SK-N-SH (cell line): ENCODE measurements around the gene CHCHD3. TPM values are rescaled to one million over a fixed set of nuclear protein-coding genes. Genes with fewer than 3 reads are reported as not detected.

Experiments used
- CTCF ChIA-PET: fragments of 300-600, 350-600 bp; formaldehyde crosslinking; extraction: SDS; loops from one replicate; lab custom pipeline; 2021; lab: Yijun Ruan, JAX
- POLR2A ChIA-PET: fragments of 350-600 bp; sonication (Branson Sonifier 250); formaldehyde crosslinking; extraction: SDS; loops from one replicate; lab custom pipeline; 2020; ENCODE audit warnings: antibody characterized with exemption, inconsistent platforms; lab: Yijun Ruan, JAX
- DNase-seq: peaks from one replicate; pipeline ENCODE4 v3.0.0; 2012
- H2AFZ ChIP-seq: fragments of 200-600 bp; sonication (generic); 2 replicates; pipeline ENCODE4 v1.8.1; 2016; ENCODE audit warnings: antibody characterized with exemption, mild to moderate bottlenecking, low read depth
- H3F3A ChIP-seq: fragments of 200-600 bp; sonication (generic); replicated peaks from 2 replicates; pipeline ENCODE3; 2016; ENCODE audit warnings: antibody characterized with exemption, mild to moderate bottlenecking; ENCODE audit not compliant: insufficient read depth
- H3K27ac ChIP-seq, 2 experiments: fragments of 200-500 bp in 1 of 2; fragments of 200-600 bp in 1 of 2; sonication (Bioruptor generic) in 1 of 2; sonication (generic), shearing (Covaris generic) in 1 of 2; 2 replicates each; pipeline versions ENCODE4 v1.5.1 to v1.6.1; 2014 to 2016; ENCODE audit warnings: low read depth in 2 of 2, inconsistent platforms in 1 of 2, low read length in 1 of 2, mild to moderate bottlenecking in 1 of 2, mixed read lengths in 1 of 2
- H3K27me3 ChIP-seq: fragments of 200-600 bp; sonication (generic), shearing (Covaris generic); 2 replicates; pipeline ENCODE4 v1.6.1; 2016; ENCODE audit warnings: mixed run types; ENCODE audit not compliant: insufficient read depth
- H3K36me3 ChIP-seq, 2 experiments: fragments of 200-500 bp in 1 of 2; fragments of 200-600 bp in 1 of 2; sonication (Bioruptor generic) in 1 of 2; sonication (generic) in 1 of 2; replicated peaks in 1 of 2; 2 replicates each; pipeline versions ENCODE3 to v1.5.1; 2014 to 2016; ENCODE audit warnings: low read length in 1 of 2, mild to moderate bottlenecking in 1 of 2; ENCODE audit not compliant: insufficient read depth in 2 of 2, control insufficient read depth in 1 of 2
- H3K4me1 ChIP-seq, 2 experiments: fragments of 200-500 bp in 1 of 2; fragments of 200-600 bp in 1 of 2; sonication (Bioruptor generic) in 1 of 2; sonication (generic), shearing (Covaris generic) in 1 of 2; 2 replicates each; pipeline versions ENCODE4 v1.5.1 to v1.6.1; 2014 to 2016; ENCODE audit warnings: low read depth in 1 of 2, low read length in 1 of 2, mixed run types in 1 of 2; ENCODE audit not compliant: insufficient read depth in 2 of 2, control insufficient read depth in 1 of 2
- H3K4me2 ChIP-seq: fragments of 200-600 bp; sonication (generic), shearing (Covaris generic); 2 replicates; pipeline ENCODE4 v1.6.1; 2017; ENCODE audit warnings: mixed run types
- H3K4me3 ChIP-seq, 2 experiments: fragments of 200-500 bp in 1 of 2; fragments of 200-600 bp in 1 of 2; sonication (Bioruptor generic) in 1 of 2; sonication (generic), shearing (Covaris generic) in 1 of 2; 2 replicates each; pipeline versions ENCODE4 v1.5.1 to v1.8.1; 2014 to 2016; ENCODE audit warnings: low read depth in 2 of 2, inconsistent platforms in 1 of 2, low read length in 1 of 2, mild to moderate bottlenecking in 1 of 2, mixed read lengths in 1 of 2, moderate library complexity in 1 of 2
- H3K79me2 ChIP-seq: fragments of 200-600 bp; sonication (generic); 2 replicates; pipeline ENCODE4 v1.8.1; 2017; ENCODE audit warnings: mild to moderate bottlenecking; ENCODE audit not compliant: insufficient read depth
- H3K9ac ChIP-seq: fragments of 200-600 bp; sonication (generic); 2 replicates; pipeline ENCODE4 v1.6.1; 2017; ENCODE audit warnings: mixed run types
- H3K9me2 ChIP-seq: fragments of 200-600 bp; sonication (generic); 2 replicates; pipeline ENCODE4 v1.6.1; 2017; ENCODE audit warnings: mixed run types
- H3K9me3 ChIP-seq: fragments of 200-600 bp; sonication (generic); 2 replicates; pipeline ENCODE4 v1.6.1; 2017; ENCODE audit warnings: mixed run types, mild to moderate bottlenecking, moderate library complexity
- H4K20me1 ChIP-seq: fragments of 200-600 bp; sonication (generic); 2 replicates; pipeline ENCODE4 v1.6.1; 2017; ENCODE audit warnings: mild to moderate bottlenecking, mixed run types; ENCODE audit not compliant: insufficient read depth
- CHD2 ChIP-seq: fragments of 150-350 bp; IDR thresholded peaks from 2 replicates; pipeline ENCODE4 v1.6.1; 2018; ENCODE audit warnings: low read length; ENCODE audit not compliant: partially characterized antibody
- EZH2phosphoT487 ChIP-seq: fragments of 200-600 bp; sonication (generic); IDR thresholded peaks from 2 replicates; pipeline ENCODE4 v1.6.1; 2017; ENCODE audit warnings: low read depth, mixed run types, mild to moderate bottlenecking, antibody characterized with exemption, moderate library complexity, borderline replicate concordance
- FOXJ3 ChIP-seq: sonication (generic); formaldehyde crosslinking; IDR thresholded peaks from 2 replicates; pipeline ENCODE4 v1.5.1; 2020; ENCODE audit warnings: mild to moderate bottlenecking, missing genetic modification reagents
- GABPA ChIP-seq: IDR thresholded peaks from 2 replicates; pipeline ENCODE4 v1.4.0; 2012; ENCODE audit warnings: low read depth, mild to moderate bottlenecking
- MXI1 ChIP-seq: IDR thresholded peaks from 2 replicates; pipeline ENCODE4 v1.6.1; 2012; ENCODE audit warnings: mild to moderate bottlenecking, low read depth, low read length, improper control_type of control experiment
- NRF1 ChIP-seq: IDR thresholded peaks from 2 replicates; pipeline ENCODE4 v1.6.1; 2012; ENCODE audit warnings: low read depth, mild to moderate bottlenecking, low read length
- RAD21 ChIP-seq: IDR thresholded peaks from 2 replicates; pipeline ENCODE4 v1.6.1; 2012; ENCODE audit warnings: mild to moderate bottlenecking, low read length
- RCOR1 ChIP-seq: fragments of 150-350 bp; IDR thresholded peaks from 2 replicates; pipeline ENCODE4 v1.6.1; 2017; ENCODE audit warnings: antibody characterized with exemption, low read length
- RFX5 ChIP-seq: IDR thresholded peaks from 2 replicates; pipeline ENCODE4 v1.6.1; 2012; ENCODE audit warnings: mild to moderate bottlenecking, improper control_type of control experiment, low read length
- SIN3A ChIP-seq: IDR thresholded peaks from 2 replicates; pipeline ENCODE4 v1.6.1; 2012; ENCODE audit warnings: low read depth, mild to moderate bottlenecking, low read length, moderate library complexity, borderline replicate concordance
- SMC3 ChIP-seq: IDR thresholded peaks from 2 replicates; pipeline ENCODE4 v1.6.1; 2012; ENCODE audit warnings: low read depth, low read length, improper control_type of control experiment
- polyA plus RNA-seq, 3 experiments: library from polyadenylated mRNA; depleted of rRNA; stranded (reverse); fragments of >200 nt; gene quantifications; 2 replicates each; pipeline ENCODE4 v1.2.3, GENCODE V29; 2012
- TF ChIP-seq, protein P1 (sequence below): IDR thresholded peaks from 2 replicates; pipeline ENCODE4 v1.4.0; 2012; ENCODE audit warnings: low read depth, borderline replicate concordance
- TF ChIP-seq, protein P2 (sequence below): fragments of 150-350 bp; IDR thresholded peaks from 2 replicates; pipeline ENCODE4 v1.6.1; 2016; ENCODE audit warnings: mild to moderate bottlenecking, low read depth, low read length
- TF ChIP-seq, protein P3 (sequence below): fragments of 150-350 bp; IDR thresholded peaks from 2 replicates; pipeline ENCODE4 v1.6.1; 2017; ENCODE audit warnings: antibody characterized with exemption, low read length, low read depth, borderline replicate concordance
- TF ChIP-seq, protein P4 (sequence below): IDR thresholded peaks from 2 replicates; pipeline ENCODE4 v1.4.0; 2012; ENCODE audit warnings: low read depth

The CHCHD3 gene
- polyA plus RNA-seq, 1 of the 3 experiments (the other 2 are of a cell fraction) = 97.1 TPM

DNA sequence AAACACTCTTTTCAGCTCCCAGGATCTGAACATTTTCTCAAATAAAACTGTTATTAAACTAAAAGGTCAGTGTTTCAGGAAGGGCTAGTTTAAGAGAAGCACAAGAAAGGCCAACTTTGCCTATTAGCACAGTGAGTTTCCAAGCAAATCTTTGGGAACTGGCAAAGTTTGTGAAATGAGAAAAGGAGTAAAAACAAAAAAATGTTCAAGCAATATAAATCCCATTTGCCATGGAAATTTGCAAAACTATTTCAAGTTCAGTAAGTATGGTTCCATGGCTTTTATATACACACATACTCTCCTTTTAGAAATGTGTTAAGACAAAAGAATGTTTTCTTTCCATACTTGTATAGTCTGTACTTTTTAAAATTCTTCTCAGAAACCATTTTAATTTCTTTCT is 51.5 kb downstream of the CHCHD3 start:
- H2AFZ ChIP-seq = no peak overlapping the region
- no peak overlapping the region for H3K27ac ChIP-seq
- H3K4me3 ChIP-seq = no peak overlapping the region
- H3K27me3 ChIP-seq = no peaks in the 10 kb centered on the region
- ChIA-PET CTCF (interaction anchor here (2.1 kb wide), 1 partner anchor 20 kb away, joined by 7 read pairs; no protein-coding TSS in a partner anchor), POLR2A (no interaction called here)
- no peaks in the 10 kb centered on the region for H3F3A ChIP-seq
- TF ChIP-seq, protein P1, sequence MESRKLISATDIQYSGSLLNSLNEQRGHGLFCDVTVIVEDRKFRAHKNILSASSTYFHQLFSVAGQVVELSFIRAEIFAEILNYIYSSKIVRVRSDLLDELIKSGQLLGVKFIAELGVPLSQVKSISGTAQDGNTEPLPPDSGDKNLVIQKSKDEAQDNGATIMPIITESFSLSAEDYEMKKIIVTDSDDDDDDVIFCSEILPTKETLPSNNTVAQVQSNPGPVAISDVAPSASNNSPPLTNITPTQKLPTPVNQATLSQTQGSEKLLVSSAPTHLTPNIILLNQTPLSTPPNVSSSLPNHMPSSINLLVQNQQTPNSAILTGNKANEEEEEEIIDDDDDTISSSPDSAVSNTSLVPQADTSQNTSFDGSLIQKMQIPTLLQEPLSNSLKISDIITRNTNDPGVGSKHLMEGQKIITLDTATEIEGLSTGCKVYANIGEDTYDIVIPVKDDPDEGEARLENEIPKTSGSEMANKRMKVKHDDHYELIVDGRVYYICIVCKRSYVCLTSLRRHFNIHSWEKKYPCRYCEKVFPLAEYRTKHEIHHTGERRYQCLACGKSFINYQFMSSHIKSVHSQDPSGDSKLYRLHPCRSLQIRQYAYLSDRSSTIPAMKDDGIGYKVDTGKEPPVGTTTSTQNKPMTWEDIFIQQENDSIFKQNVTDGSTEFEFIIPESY = no peak
- TF ChIP-seq SMC3 (no peak), SIN3A (no peak), RAD21 (no peak), RFX5 (no peak), EZH2phosphoT487 (no peak), NRF1 (no peak), GABPA (no peak), RCOR1 (no peak), MXI1 (no peak), FOXJ3 (CRISPR knock-in tag) (no peak), CHD2 (no peak)
- TF ChIP-seq, protein P2, sequence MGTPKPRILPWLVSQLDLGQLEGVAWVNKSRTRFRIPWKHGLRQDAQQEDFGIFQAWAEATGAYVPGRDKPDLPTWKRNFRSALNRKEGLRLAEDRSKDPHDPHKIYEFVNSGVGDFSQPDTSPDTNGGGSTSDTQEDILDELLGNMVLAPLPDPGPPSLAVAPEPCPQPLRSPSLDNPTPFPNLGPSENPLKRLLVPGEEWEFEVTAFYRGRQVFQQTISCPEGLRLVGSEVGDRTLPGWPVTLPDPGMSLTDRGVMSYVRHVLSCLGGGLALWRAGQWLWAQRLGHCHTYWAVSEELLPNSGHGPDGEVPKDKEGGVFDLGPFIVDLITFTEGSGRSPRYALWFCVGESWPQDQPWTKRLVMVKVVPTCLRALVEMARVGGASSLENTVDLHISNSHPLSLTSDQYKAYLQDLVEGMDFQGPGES = no peak
- TF ChIP-seq, protein P3, sequence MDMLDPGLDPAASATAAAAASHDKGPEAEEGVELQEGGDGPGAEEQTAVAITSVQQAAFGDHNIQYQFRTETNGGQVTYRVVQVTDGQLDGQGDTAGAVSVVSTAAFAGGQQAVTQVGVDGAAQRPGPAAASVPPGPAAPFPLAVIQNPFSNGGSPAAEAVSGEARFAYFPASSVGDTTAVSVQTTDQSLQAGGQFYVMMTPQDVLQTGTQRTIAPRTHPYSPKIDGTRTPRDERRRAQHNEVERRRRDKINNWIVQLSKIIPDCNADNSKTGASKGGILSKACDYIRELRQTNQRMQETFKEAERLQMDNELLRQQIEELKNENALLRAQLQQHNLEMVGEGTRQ = no peak
- TF ChIP-seq, protein P4, sequence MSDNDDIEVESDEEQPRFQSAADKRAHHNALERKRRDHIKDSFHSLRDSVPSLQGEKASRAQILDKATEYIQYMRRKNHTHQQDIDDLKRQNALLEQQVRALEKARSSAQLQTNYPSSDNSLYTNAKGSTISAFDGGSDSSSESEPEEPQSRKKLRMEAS = no peak
- no peak for DNase-seq
- H3K9me2 ChIP-seq = no peaks in the 10 kb centered on the region
- H4K20me1 ChIP-seq = no peaks in the 10 kb centered on the region
- peaks cover 0 to 8% of the 10 kb centered on the region in 2 experiments for H3K36me3 ChIP-seq
- no peak overlapping the region for H3K4me2 ChIP-seq
- H3K79me2 ChIP-seq = peaks cover 59% of the 10 kb centered on the region; the same call in 1 of the 2 replicates
- H3K4me1 ChIP-seq = no peaks in the 10 kb centered on the region; a peak in 2 of 4 replicates
- H3K9ac ChIP-seq = no peak overlapping the region
- H3K9me3 ChIP-seq = 0 out of 2 replicates have a peak, but pooled peaks cover 6% of the 10 kb centered on the region
